Esophagus muscularis mucosa (tissue), 2 donors: Measurements from ENCODE around the gene NEU4.

Experiments used
- POLR2A ChIP-seq: fragments of 450-650 bp; IDR thresholded peaks from one replicate; pipeline ENCODE4 v1.6.1; 2017; ENCODE audit warnings: antibody characterized with exemption, moderate library complexity, mild to moderate bottlenecking, low read depth
- POLR2AphosphoS5 ChIP-seq, 2 donors: sonication (generic); formaldehyde crosslinking; IDR thresholded peaks; one replicate each; pipeline ENCODE4 v1.6.1; 2017; ENCODE audit warnings: antibody characterized with exemption in 2 of 2

DNA sequence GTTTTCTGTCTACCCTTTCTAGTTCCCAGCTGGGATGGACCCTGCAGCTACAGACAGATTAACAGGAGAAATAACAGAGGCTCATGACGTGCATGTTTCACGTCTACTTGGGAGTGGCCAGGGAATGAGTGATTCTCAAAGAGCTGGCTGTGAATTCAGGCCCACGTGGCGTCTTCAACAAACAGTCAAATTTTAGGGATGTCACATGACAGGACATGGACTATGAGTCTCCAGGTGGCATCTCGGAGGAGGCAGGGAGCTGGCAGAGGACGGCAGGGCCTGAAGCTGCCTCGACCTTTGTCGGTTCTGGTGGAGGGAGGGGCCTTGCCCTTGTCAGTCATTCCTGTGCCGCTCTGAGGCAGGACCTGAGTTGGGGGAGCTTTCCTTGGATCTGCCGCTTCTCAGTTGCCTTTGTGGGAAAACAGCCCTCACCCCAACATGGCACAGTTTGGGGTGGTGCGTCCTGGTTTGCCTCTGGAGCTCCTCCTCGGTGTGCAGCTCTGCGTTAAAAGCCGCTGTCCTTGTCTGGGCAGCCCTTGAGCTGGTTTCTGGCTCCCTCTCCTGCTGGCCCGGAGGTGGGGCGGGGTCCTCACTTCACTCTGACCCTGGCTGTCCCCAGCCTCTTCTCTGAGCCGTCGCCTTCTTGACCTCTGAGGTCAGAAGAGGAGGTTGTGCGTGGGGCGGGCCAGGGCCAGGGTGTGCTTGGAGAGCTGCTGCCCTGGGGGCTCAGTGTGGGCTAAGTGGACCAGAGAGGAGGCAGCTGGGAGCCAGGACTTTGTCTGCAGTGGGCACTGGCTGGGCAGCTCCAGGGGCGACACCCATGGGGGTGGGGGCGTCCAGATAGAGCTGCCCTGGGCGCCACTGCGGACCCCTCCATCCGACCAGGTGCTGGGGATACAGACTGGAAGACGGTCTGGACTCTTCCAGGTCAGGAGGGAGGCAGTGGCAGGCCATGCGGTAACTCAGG is 44.4 kb upstream of the NEU4 start:
- TF ChIP-seq POLR2AphosphoS5 (IDR thresholded peaks at IDR 0.05) (no peak), POLR2A (no peak)
